ENCODE measurements around the gene EXOC5.

DNA sequence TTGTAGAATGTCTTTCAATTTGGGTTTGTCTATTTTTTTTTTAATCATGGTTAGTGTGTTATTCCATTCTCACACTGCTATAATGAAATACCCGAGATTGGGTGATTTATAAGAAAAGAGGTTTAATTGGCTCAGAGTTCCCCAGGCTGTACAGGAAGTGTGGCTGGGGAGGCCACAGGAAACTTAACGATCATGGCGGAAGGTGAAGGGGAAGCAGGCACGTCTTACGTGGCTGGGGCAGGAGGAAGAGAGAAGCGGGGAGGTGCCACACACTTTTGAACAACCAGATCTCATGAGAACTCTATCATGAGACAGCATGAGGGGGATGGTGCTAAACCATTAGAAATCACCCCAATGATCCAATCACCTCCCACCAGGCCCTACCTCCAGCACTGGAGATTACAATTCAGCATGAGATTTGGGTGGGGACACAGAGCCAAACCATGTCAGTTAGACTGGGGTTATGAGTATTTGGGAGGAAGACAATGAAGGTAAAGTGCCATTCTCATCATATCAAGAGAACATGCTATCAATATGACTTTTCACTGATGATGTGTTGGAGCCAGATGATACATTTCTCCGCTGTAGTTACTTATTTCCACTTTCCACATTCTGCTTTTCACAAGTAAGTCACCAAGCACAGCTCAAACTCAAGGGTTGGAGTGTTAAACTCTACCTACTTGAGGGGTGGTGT is 45.8 kb upstream of the EXOC5 start:
- TF ChIP-seq POLR2AphosphoS5 (IDR thresholded peaks at IDR 0.05) = no peak
- TF ChIP-seq, protein P1, sequence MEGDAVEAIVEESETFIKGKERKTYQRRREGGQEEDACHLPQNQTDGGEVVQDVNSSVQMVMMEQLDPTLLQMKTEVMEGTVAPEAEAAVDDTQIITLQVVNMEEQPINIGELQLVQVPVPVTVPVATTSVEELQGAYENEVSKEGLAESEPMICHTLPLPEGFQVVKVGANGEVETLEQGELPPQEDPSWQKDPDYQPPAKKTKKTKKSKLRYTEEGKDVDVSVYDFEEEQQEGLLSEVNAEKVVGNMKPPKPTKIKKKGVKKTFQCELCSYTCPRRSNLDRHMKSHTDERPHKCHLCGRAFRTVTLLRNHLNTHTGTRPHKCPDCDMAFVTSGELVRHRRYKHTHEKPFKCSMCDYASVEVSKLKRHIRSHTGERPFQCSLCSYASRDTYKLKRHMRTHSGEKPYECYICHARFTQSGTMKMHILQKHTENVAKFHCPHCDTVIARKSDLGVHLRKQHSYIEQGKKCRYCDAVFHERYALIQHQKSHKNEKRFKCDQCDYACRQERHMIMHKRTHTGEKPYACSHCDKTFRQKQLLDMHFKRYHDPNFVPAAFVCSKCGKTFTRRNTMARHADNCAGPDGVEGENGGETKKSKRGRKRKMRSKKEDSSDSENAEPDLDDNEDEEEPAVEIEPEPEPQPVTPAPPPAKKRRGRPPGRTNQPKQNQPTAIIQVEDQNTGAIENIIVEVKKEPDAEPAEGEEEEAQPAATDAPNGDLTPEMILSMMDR (IDR thresholded peaks at IDR 0.05) = no peak
- no peak for TF ChIP-seq POLR2A (IDR thresholded peaks at IDR 0.05; ENCODE audit: low read depth)
- no peak for TF ChIP-seq EP300 (IDR thresholded peaks at IDR 0.05)

All from esophagus muscularis mucosa (tissue), 4 donors.